ENCODE results near the gene KIF18A.

Gene KIF18A

DNA sequence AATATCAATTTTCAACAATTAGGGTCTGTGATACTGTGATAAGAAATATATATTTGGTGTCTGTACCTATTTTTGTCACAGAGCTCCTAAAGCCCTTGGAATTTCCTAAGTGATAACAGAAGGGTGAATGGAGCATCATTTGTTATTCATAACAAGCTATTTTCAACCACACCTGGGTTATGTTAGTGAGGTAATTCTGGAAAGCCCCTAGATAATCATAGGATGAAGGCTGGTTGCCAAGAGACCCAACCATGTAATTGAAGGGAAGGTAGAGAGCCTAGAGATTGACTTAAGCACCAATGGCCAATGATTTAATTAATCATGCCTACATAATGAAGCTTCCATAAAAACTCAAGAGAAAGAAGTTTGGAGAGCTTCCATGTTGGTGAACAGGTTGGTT lies 109.4 kb downstream of the KIF18A start:
- Histone ChIP-seq H3K27ac (ENCODE audit: low read length) (no peak overlapping the region), H3K27me3 (replicated peaks; ENCODE audit: insufficient read depth, low read length) (no peaks in the 10 kb centered on the region), H3F3A (ENCODE audit: insufficient read depth, low read length) (no peaks in the 10 kb centered on the region), H3K4me3 (ENCODE audit: low read length) (no peak overlapping the region), H3K9me2 (replicated peaks; ENCODE audit: insufficient read depth, low read length) (no peaks in the 10 kb centered on the region), H3K9ac (ENCODE audit: low read length) (no peak overlapping the region), H3K9me3 (replicated peaks; ENCODE audit: insufficient read depth, low read length) (no peaks in the 10 kb centered on the region; the same call in 1 of the 2 replicates), H4K20me1 (ENCODE audit: insufficient read depth, low read length) (no peaks in the 10 kb centered on the region), H3K79me2 (ENCODE audit: low read length) (no peaks in the 10 kb centered on the region), H3K36me3 (replicated peaks; ENCODE audit: insufficient read depth, low read length) (no peaks in the 10 kb centered on the region), H3K4me1 (ENCODE audit: low read length) (no peaks in the 10 kb centered on the region), H2AFZ (ENCODE audit: low read length) (no peak overlapping the region), H3K4me2 (ENCODE audit: low read depth, low read length) (no peak overlapping the region)
- TF ChIP-seq EZH2phosphoT487 (IDR thresholded peaks at IDR 0.05; ENCODE audit: low read length) (no peak), EZH2 (optimal IDR thresholded peaks at IDR 0.05; ENCODE audit: low read depth, low read length) (no peak)
- TF ChIP-seq, protein P1, sequence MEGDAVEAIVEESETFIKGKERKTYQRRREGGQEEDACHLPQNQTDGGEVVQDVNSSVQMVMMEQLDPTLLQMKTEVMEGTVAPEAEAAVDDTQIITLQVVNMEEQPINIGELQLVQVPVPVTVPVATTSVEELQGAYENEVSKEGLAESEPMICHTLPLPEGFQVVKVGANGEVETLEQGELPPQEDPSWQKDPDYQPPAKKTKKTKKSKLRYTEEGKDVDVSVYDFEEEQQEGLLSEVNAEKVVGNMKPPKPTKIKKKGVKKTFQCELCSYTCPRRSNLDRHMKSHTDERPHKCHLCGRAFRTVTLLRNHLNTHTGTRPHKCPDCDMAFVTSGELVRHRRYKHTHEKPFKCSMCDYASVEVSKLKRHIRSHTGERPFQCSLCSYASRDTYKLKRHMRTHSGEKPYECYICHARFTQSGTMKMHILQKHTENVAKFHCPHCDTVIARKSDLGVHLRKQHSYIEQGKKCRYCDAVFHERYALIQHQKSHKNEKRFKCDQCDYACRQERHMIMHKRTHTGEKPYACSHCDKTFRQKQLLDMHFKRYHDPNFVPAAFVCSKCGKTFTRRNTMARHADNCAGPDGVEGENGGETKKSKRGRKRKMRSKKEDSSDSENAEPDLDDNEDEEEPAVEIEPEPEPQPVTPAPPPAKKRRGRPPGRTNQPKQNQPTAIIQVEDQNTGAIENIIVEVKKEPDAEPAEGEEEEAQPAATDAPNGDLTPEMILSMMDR (IDR thresholded peaks at IDR 0.05; ENCODE audit: low read length): no peak
- DNase-seq: no peak

DNA sequence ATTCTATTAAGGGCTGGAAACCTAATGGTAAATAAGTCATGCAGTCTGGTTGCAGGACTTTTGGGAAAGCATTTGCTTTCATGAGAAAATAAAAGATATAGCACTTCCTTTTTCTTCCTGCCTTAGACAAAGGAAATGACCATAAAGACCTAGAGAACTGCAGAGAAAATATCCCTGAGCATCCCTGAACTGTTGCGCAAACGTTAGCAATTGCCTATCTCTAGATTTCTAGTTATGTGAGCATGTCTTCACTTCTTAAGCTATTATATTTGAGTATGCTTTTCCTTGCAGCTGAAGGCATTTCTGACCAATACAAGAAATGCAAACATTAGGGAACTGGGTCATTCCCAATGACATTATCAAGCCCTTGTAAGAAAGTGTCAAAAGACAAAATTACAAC lies 110.6 kb downstream of the KIF18A start:
- Histone ChIP-seq H3K4me2 (ENCODE audit: low read depth, low read length) (no peak overlapping the region), H3K9me3 (replicated peaks; ENCODE audit: insufficient read depth, low read length) (no peaks in the 10 kb centered on the region; the same call in 1 of the 2 replicates), H3K79me2 (ENCODE audit: low read length) (no peaks in the 10 kb centered on the region), H3F3A (ENCODE audit: insufficient read depth, low read length) (no peaks in the 10 kb centered on the region), H3K4me3 (ENCODE audit: low read length) (no peak overlapping the region), H4K20me1 (ENCODE audit: insufficient read depth, low read length) (no peaks in the 10 kb centered on the region), H2AFZ (ENCODE audit: low read length) (no peak overlapping the region), H3K9me2 (replicated peaks; ENCODE audit: insufficient read depth, low read length) (no peaks in the 10 kb centered on the region), H3K36me3 (replicated peaks; ENCODE audit: insufficient read depth, low read length) (no peaks in the 10 kb centered on the region), H3K9ac (ENCODE audit: low read length) (no peak overlapping the region), H3K4me1 (ENCODE audit: low read length) (no peaks in the 10 kb centered on the region), H3K27me3 (replicated peaks; ENCODE audit: insufficient read depth, low read length) (no peaks in the 10 kb centered on the region), H3K27ac (ENCODE audit: low read length) (no peak overlapping the region)
- TF ChIP-seq EZH2 (optimal IDR thresholded peaks at IDR 0.05; ENCODE audit: low read depth, low read length): no peak
- TF ChIP-seq EZH2phosphoT487 (IDR thresholded peaks at IDR 0.05; ENCODE audit: low read length): no peak
- TF ChIP-seq, protein P1 (IDR thresholded peaks at IDR 0.05; ENCODE audit: low read length): no peak
- no peak for DNase-seq

DNA sequence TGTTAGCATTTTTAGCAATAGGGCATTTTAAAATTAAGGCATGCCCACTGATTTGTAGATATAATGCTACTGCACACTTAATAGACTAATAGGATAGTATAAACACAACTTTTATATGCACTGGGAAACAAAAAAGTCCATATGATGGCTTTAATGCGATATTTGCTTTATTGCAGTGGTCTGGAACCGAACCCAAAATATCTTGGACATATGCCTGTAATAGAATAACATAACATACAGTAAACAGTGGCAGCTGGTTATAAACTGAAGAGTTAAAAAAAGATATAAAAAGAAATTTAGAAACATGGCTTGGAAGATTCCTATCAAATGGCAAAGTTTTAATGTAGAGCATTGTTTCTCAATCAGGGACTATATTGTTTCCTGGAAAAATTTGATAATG lies 111.9 kb downstream of the KIF18A start:
- H3K79me2 ChIP-seq (ENCODE audit: low read length): no peaks in the 10 kb centered on the region
- H2AFZ ChIP-seq (ENCODE audit: low read length): no peak overlapping the region
- no peak overlapping the region for H3K9ac ChIP-seq (ENCODE audit: low read length)
- no peaks in the 10 kb centered on the region for H3K9me2 ChIP-seq (replicated peaks; ENCODE audit: insufficient read depth, low read length)
- H3K4me2 ChIP-seq (ENCODE audit: low read depth, low read length): no peak overlapping the region
- TF ChIP-seq EZH2 (optimal IDR thresholded peaks at IDR 0.05; ENCODE audit: low read depth, low read length) (no peak), EZH2phosphoT487 (IDR thresholded peaks at IDR 0.05; ENCODE audit: low read length) (no peak)
- TF ChIP-seq, protein P1 (IDR thresholded peaks at IDR 0.05; ENCODE audit: low read length): no peak
- no peaks in the 10 kb centered on the region for H4K20me1 ChIP-seq (ENCODE audit: insufficient read depth, low read length)
- DNase-seq: no peak
- H3K9me3 ChIP-seq (replicated peaks; ENCODE audit: insufficient read depth, low read length): no peaks in the 10 kb centered on the region
- no peaks in the 10 kb centered on the region for H3K4me1 ChIP-seq (ENCODE audit: low read length)
- no peak overlapping the region for H3K4me3 ChIP-seq (ENCODE audit: low read length)
- H3K36me3 ChIP-seq (replicated peaks; ENCODE audit: insufficient read depth, low read length): no peaks in the 10 kb centered on the region
- H3K27me3 ChIP-seq (replicated peaks; ENCODE audit: insufficient read depth, low read length): no peaks in the 10 kb centered on the region
- H3F3A ChIP-seq (ENCODE audit: insufficient read depth, low read length): no peaks in the 10 kb centered on the region
- H3K27ac ChIP-seq (ENCODE audit: low read length): no peak overlapping the region

Measured in MM.1S (cell line).